ENCODE results near the gene ZNF668. TPM values are rescaled to one million over a fixed set of nuclear protein-coding genes. Genes with fewer than 3 reads are reported as not detected.

The ZNF668 gene
- total RNA-seq, 6 experiments from 2014 or later: 2.0 to 4.6 (median 3.5) TPM

DNA sequence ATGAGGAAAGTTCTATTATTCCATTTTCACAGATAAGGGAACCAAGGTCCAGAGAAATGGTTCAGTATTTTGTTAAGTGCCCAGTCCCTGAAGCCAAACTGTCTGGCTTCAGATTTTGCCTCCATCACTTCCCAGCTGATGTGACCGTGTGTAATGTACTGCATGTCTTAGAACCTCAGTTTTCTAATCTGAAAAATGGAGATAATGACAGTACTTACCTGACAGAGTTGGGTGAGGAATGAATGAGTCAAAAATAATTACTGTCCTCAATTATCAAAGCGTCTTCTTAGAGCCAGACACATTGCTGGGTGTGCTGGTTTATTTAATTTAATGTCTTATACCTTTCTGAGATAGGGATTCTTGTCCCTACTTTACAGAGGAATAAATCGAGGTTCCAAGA lies 6.7 kb downstream of the ZNF668 start:
- 93% methylated on average over 3 of the region's 3 CpGs for WGBS (ENCODE audit: insufficient coverage, low coverage, low lambda C conversion rate, missing lambda C conversion rate)
- DNase-seq: no peak
- no peak for ATAC-seq
- Histone ChIP-seq H3K36me3 (no peaks in the 10 kb centered on the region), H3K27ac (no peak overlapping the region), H3K9me3 (no peaks in the 10 kb centered on the region), H3K27me3 (no peaks in the 10 kb centered on the region), H3K4me3 (no peak overlapping the region), H3K4me1 (peaks cover 0 to 6% (median 0%) of the 10 kb centered on the region in 4 donors)
- TF ChIP-seq, protein P1, sequence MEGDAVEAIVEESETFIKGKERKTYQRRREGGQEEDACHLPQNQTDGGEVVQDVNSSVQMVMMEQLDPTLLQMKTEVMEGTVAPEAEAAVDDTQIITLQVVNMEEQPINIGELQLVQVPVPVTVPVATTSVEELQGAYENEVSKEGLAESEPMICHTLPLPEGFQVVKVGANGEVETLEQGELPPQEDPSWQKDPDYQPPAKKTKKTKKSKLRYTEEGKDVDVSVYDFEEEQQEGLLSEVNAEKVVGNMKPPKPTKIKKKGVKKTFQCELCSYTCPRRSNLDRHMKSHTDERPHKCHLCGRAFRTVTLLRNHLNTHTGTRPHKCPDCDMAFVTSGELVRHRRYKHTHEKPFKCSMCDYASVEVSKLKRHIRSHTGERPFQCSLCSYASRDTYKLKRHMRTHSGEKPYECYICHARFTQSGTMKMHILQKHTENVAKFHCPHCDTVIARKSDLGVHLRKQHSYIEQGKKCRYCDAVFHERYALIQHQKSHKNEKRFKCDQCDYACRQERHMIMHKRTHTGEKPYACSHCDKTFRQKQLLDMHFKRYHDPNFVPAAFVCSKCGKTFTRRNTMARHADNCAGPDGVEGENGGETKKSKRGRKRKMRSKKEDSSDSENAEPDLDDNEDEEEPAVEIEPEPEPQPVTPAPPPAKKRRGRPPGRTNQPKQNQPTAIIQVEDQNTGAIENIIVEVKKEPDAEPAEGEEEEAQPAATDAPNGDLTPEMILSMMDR (IDR thresholded peaks at IDR 0.05): no peak
- TF ChIP-seq POLR2A (IDR thresholded peaks at IDR 0.05): no peak
- intact Hi-C loops (cut with DNase I): no loop called here

- TF ChIP-seq, protein P1 (IDR thresholded peaks at IDR 0.05): no peak
- no peak for TF ChIP-seq POLR2A (IDR thresholded peaks at IDR 0.05)
- no peak for ATAC-seq
- intact Hi-C loops (cut with DNase I): no loop called here
These were observed 9.1 kb downstream of the ZNF668 start for GRCh38 chr16:31064882-31065461.

GRCh38 chr16:31063843-31064611 lies 10.0 kb downstream of the ZNF668 start:
- intact Hi-C loops (cut with DNase I): no loop called here
- no peaks in the 10 kb centered on the region for H3K36me3 ChIP-seq
- TF ChIP-seq, protein P1 (IDR thresholded peaks at IDR 0.05): no peak
- TF ChIP-seq POLR2A (IDR thresholded peaks at IDR 0.05): no peak
- no peaks in the 10 kb centered on the region for H3K4me1 ChIP-seq
- 90% methylated on average over 15 of the region's 56 CpGs for WGBS (ENCODE audit: insufficient coverage, low coverage, low lambda C conversion rate, missing lambda C conversion rate)
- no peaks in the 10 kb centered on the region for H3K9me3 ChIP-seq
- no peaks in the 10 kb centered on the region for H3K27me3 ChIP-seq
- ATAC-seq: peak; percentile 23 to 49 (median 42)
- no peak overlapping the region for H3K4me3 ChIP-seq
- no peak overlapping the region for H3K27ac ChIP-seq
- no peak for DNase-seq

More at GRCh38 chr16:31064882-31065461, 9.1 kb downstream of the ZNF668 start:
- Histone ChIP-seq H3K27me3 (no peaks in the 10 kb centered on the region), H3K27ac (no peak overlapping the region), H3K4me1 (no peaks in the 10 kb centered on the region), H3K9me3 (no peaks in the 10 kb centered on the region), H3K4me3 (no peak overlapping the region), H3K36me3 (no peaks in the 10 kb centered on the region)
- DNase-seq: no peak
- 86% methylated on average over 3 of the region's 4 CpGs for WGBS (ENCODE audit: insufficient coverage, low coverage, low lambda C conversion rate, missing lambda C conversion rate)

GRCh38 chr16:31063495-31063842 lies 10.6 kb downstream of the ZNF668 start:
- ATAC-seq: no peak
- intact Hi-C loops (cut with DNase I): no loop called here
- Histone ChIP-seq H3K36me3 (no peaks in the 10 kb centered on the region), H3K4me3 (no peak overlapping the region), H3K27me3 (no peaks in the 10 kb centered on the region), H3K4me1 (no peaks in the 10 kb centered on the region), H3K9me3 (no peaks in the 10 kb centered on the region), H3K27ac (no peak overlapping the region)
- WGBS (ENCODE audit: insufficient coverage, low coverage, low lambda C conversion rate, missing lambda C conversion rate): 96% methylated on average over 7 of the region's 9 CpGs
- no peak for DNase-seq
- TF ChIP-seq POLR2A (IDR thresholded peaks at IDR 0.05): no peak
- TF ChIP-seq, protein P1 (IDR thresholded peaks at IDR 0.05): no peak
